GM12801 (cell line): ENCODE measurements around the gene ALKBH1.

Experiments used
- CTCF ChIP-seq: IDR thresholded peaks from one replicate; pipeline ENCODE4 v1.5.1; 2011; ENCODE audit warnings: control low read depth; ENCODE audit not compliant: insufficient read length; ENCODE audit errors: extremely low read depth

The ALKBH1 gene

DNA sequence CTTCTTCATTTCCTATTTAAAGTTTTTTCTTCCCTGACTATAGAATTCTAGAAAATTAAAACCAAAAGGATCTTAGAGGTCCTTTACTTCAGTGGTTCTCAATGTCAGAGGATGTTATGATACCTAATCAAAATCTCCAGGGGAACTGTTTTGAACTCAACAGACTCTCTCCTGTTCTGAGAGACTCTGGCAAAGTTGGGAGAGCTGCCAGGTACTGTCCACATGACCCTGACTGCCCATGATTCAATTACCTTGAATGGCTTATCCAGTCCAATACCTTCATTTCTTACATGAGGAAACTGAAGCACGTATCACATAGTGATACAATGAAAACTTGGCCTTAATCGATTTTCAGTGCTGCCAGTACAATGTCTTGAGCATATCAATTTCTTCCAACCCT is 16.6 kb downstream of the ALKBH1 start:
- TF ChIP-seq CTCF, result no peak

- TF ChIP-seq CTCF, result no peak
Observed at GRCh38 chr14:77682158-77682553, 25.7 kb downstream of the ALKBH1 start.

- no peak for TF ChIP-seq CTCF
Observed at GRCh38 chr14:77681196-77682157, 26.3 kb downstream of the ALKBH1 start.

DNA sequence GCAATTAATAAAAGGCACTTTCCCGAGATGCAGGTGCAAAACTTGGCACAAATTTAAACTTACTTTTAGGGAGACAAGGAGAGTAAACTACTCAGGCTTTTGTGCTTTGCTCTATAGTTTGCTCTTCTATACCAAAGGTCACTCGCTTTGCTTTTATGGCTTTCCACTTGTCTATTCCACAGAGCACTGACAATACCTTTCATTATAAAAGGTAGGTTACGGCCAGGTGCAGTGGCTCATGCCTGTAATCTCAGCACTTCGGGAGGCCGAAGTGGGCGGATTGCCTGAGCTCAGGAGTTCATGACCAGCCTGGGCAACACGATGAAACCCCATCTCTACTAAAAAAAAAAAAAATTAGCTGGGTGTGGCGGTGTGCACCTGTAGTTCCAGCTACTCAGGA is 32.9 kb downstream of the ALKBH1 start:
- no peak for TF ChIP-seq CTCF

DNA sequence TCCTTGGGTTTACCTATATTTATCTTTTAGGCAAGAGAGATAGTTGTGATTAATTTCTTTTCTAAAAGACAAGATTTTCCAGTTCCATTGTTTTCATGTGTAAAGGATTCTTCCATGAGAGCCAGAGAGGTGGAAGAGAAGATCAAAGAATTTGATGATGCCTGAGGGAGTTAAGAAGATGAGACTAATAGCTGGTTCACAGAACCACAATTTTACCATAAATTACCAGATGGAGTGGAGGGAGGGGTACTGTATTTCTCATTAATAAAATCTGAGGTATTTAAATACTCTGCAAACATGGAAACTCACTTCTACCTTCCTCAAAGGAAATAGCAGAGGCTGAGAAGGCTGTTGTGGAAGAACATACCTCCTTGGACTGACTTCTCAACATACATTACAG is 34.6 kb downstream of the ALKBH1 start:
- TF ChIP-seq CTCF, result no peak

- TF ChIP-seq CTCF, result no peak
Observed at GRCh38 chr14:77667331-77667730, 40.5 kb downstream of the ALKBH1 start.

DNA sequence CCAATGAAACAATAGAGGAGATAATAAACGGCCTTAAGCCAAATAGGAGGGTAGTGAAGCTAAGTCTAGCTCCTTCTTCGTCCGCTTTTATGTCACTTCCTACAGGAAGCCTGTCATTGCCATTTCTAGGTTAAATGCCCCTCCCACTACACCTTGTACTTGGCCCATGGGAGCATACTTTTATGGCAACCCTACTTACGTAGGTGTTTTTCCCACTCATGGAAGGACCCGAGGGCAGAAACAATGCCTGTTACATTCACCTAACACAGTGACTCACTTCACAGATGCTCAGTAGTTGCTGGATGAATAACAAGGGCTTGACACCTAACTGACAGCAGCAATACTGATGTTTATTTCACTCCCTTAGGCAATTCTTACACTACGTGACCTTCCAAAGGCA is 44.5 kb downstream of the ALKBH1 start:
- no peak for TF ChIP-seq CTCF
